CD4-positive, alpha-beta T cell treated with Interferon gamma for 1 hour (primary cell): ENCODE data around the gene NUP205.

Experiments used
- DNase-seq: peaks from one replicate; pipeline ENCODE4 v3.0.0-alpha.2; 2020

NUP205 gene

GRCh38 chr7:135552148-135552547 is 5.6 kb upstream of the NUP205 start:
- no peak for DNase-seq

DNA sequence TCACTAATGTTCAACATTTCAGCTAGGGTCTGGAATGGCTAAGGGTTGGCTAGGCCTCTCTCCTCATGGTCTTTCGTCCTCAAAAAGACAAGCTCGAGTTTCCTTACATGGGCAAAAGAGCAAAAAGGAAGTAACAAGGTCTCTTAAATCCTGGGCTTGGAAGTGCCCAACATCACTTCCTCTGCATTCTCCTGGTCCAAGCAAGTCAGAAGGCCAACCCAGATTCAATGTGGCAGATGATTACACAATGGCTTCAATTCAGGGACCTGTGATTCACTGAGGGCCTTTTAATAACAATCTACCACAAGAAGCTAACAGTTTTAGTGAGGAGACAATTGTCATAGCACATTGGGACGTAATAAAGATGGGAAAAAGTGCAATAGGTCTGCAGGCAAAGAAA is 4.4 kb upstream of the NUP205 start:
- no peak for DNase-seq

DNA sequence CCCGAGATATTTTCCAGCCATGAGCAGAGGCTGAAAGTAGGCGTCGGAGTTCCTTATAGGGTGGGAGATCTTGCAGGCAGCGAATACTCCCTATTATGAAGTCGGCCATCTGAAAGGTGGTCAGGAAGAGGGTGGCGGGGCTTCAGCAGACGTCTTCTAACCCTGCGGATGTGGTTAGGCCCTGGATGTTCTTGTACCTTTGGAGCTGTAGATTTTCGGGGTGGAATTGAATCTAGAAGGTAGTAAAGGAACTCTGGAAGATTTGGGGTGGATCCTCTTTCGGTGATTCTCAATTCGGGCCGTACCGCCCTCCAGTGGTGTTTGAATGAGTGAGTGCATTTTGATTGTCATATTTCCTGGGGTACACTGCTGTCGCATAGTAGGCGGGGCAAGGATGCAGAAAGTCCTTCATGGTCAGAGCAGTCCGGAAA is 635 bp downstream of the NUP205 start:
- DNase-seq = peak; percentile 66

GRCh38 chr7:135558881-135559280 is 1.2 kb downstream of the NUP205 start:
- no peak for DNase-seq

DNA sequence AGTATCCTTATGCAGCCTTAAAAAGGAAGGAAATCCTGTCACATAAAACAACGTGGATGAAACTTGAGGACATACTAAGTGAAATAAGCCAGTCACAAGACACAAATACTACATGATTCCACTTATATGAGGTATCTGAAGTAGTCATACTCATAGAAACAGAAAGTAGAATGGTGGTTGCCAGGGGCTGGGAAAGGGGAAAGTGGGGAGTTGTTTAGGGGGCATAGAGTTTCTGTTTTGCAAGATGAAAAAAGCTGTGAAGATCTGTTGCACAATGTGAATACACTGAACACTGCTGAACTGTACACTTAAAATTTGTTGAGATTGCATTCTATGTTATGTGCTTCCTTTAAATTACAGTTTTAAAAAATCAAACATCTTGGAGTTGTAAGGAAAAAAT is 2.9 kb downstream of the NUP205 start:
- no peak for DNase-seq

GRCh38 chr7:135562720-135563119 is 5.0 kb downstream of the NUP205 start:
- DNase-seq = no peak

DNA sequence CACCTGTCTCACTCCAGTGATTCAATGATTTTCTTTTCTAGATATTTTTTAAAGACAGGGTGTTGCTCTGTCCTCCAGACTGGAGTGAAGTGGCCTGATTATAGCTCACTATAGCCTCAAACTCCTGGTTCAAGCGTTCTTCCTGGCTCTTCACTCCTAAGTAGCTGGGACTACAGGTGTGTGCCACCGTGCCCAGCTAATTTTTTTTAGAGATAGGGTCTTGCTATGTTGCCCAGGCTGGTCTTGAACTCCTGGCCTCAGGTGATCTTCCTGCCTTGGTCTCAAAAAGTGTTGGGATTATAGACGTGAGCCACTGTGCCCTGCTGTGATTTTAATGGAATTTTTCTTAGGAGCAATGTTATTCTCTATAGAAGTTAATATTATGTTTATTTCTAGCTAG is 14.1 kb downstream of the NUP205 start:
- DNase-seq = no peak

GRCh38 chr7:135573541-135573940 is 15.8 kb downstream of the NUP205 start:
- DNase-seq = no peak

GRCh38 chr7:135575296-135575695 is 17.6 kb downstream of the NUP205 start:
- no peak for DNase-seq

DNA sequence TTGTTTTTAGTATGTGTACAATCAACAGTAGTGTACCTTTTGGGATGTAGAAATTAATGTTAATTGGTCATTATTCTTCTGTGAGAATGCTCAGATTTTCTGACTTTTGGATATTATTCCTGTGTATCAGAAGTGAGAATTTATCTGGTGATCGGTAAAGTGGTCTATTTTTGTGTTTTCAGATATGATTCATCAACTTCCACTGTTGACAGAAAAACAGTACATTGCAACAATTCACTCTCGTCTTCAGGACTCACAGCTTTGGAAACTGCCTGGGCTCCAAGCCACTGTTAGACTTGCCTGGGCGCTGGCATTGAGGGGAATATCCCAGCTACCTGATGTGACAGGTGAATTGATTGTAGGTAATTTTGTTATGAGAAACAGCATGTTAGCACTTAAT is 20.9 kb downstream of the NUP205 start:
- no peak for DNase-seq

GRCh38 chr7:135584362-135585353 is 26.9 kb downstream of the NUP205 start:
- no peak for DNase-seq

GRCh38 chr7:135597181-135597925 is 39.6 kb downstream of the NUP205 start:
- DNase-seq = no peak

DNA sequence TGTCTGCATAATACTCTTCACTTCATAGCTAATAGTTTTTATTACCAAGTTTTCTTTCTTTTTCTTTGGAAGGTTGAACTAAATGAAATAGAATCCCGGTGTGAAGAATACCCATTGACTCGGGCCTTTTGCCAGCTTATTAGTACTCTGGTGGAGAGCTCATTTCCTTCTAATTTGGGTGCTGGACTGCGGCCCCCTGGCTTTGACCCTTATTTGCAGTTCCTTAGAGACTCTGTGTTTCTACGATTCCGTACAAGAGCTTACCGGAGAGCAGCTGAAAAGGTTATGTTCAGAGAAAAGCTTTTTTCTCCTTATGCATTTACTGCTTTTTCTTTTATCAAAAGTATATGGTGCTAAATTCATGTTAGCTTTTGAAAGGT is 40.2 kb downstream of the NUP205 start:
- DNase-seq = no peak

DNA sequence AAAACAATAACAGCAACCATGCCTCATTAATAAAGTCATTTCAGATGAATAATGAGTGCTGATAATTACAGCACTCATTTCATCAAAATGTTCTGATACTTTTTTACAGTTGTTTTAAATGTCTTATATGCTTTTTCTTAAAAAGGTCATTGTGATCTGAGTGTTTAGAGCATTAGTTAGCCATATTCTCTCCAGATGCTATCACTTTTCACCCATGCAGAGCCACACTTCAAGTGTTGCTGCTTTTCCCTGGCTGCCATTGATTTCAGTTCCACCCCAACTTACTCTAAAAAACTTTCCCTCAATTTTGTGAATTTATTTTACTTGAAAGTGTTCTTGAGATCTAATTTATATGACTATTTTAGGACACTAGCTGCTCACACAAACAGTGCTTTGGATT is 41.8 kb downstream of the NUP205 start:
- DNase-seq = no peak

DNA sequence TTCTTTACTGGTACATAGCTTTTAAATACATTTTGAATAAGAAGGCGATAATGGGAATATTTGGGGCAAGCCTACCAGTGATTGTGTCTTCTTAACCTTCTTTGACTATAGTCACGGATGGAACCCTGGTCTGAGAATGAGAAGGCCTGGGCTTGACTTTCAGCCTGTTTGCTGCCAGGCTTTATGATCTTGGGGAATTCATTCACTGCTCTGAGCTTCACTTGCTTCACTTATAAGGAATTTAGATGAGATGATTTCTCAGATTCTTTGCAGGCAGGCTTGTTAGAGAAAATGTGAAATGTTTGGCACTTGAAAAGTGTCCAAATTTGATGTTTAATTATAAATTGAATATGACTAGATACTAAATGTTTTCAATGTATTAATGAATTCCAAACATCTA is 42.5 kb downstream of the NUP205 start:
- no peak for DNase-seq

DNA sequence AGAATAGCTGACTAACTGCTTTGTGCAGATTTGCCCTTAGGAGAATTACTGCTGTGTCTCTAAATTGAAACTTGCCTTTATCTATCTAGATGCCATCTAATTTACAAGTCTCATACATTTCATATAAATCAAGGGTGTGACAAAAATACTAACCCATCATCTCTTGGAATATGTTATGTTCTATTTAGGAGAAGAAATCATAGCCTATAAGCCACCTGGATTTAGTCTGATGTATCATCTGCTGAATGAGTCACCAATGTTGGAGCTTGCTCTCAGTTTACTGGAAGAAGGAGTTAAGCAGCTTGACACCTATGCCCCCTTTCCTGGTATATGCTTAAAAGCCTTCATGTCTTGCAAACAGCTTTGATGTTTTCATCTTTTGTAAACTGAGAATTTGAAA is 43.5 kb downstream of the NUP205 start:
- no peak for DNase-seq

DNA sequence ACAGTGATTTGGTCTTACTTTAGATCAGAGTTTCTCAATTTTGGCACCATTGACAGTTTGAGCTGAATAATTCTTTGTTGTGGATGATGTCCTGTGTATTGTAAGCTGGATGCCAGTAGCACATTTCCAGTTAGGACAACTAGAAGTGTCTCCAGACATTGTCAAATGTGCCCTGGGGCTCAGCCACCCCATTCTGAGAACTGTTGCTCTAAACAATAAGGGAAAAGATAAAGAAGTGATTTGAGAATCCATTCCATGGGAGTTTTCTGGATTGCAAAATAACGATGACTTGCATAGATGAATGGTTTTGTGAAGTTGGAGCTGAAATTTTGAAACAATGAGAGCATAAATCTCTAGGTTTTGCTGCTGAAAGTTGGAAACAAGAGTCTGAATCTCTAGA is 44.6 kb downstream of the NUP205 start:
- no peak for DNase-seq

- DNase-seq = no peak
Measured at GRCh38 chr7:135616136-135616535, 58.4 kb downstream of the NUP205 start.

DNA sequence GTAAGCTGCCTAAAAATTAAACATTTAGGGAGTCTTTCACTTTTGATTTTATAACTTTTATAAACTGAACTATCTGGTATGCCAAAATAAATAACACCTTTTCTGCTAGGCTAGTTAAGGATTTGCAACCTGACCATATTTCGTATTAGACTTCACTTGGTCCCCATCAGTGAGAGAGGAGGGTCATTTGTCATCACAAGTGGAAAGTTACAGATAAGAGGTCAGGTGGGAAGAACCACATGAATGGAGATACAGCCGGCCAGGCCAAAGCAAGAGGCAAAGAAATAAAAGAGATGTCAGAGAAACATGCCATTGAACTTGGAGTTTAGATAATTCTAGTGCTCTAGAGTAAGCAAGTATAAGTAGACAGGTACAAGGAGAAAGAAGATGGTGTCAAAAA is 60.1 kb downstream of the NUP205 start:
- no peak for DNase-seq

DNA sequence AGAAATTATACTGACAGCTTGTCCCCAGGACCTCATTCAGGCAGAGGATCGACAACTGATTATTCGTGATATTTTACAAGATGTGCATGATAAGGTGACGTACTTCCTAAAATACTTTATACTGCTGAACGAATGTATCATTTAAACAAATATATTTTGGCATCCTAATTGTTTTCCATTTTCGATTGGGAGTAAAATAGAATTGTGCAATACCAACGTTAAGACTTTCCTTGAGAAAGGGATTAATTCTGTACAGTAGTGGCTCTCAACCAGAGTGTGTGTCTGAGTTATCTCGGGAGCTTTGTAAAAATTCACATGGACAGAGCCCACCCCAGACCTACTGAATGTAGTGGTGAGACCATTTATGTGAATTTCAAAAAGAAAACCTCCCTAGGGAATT is 60.8 kb downstream of the NUP205 start:
- no peak for DNase-seq

- no peak for DNase-seq
Measured at GRCh38 chr7:135620447-135620846, 62.7 kb downstream of the NUP205 start.

DNA sequence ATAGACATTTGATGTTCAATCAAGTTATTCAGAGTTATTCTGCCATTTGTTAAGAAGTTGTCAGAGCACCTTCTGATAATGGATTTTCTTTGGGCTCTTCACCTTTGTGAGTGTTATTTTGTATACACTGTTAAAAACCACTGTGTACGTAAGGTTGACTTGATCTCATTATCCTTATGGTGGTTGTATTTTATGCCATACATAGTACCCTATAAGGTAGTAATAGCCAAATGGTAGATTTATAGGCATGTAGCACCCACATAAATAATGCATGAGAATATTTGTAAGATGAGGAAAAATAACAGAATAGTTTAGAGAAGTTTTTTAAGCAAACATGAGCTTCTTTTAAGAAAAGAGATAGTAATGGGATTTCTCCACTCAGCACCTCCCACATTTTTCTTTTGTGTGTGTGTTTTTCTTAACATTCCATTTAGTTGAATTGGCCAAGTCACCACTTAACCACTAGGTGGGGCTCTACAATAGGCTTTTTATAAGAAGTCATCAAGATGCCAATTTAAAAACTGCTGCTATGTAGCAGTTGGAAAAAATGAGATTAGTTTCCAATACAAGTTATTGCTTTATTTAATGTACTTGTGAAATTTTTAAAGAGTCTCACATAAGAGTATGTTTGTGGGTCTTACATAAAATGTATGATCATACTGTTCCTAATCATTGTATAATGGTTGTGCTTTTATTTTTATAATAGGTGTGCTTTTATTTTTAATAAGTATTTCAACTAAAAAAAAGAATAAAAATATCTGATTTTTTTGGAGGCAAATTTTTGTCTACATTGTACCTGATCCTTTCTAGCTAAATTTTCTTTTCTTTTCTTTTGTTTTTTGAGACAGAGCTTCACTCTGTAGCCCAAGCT is 63.5 kb downstream of the NUP205 start:
- DNase-seq = no peak
